Endothelial cell of umbilical vein (primary cell): ENCODE data around the gene LRP1. TPM values are rescaled to one million over a fixed set of nuclear protein-coding genes. Genes with fewer than 3 reads are reported as not detected.

Experiments
- BruUV-seq: library from RNA; stranded (reverse); fragments of 400-500 nt; replicated peaks from 2 replicates; lab custom pipeline; 2021; lab: Mats Ljungman, UMichigan
- CTCF ChIA-PET: fragments of 300-600, 350-600 bp; sonication (Branson Sonifier 250); formaldehyde crosslinking; loops from one replicate; lab custom pipeline; 2021; ENCODE audit warnings: antibody characterized with exemption, inconsistent platforms; lab: Charles Lee
- POLR2A ChIA-PET: fragments of 300-600, 350-600 bp; sonication (Branson Sonifier 250); formaldehyde crosslinking; loops from one replicate; lab custom pipeline; 2021; ENCODE audit warnings: antibody characterized with exemption, inconsistent platforms; lab: Charles Lee
- DNase-seq: peaks from one replicate; pipeline ENCODE4 v3.0.0-alpha.2; 2011; ENCODE audit warnings: low read depth, low spot score
- FAIRE-seq: peaks from 2 replicates; lab custom pipeline; 2011; peaks lifted over from hg19 to GRCh38; lab: Jason Lieb, UNC
- H2AFZ ChIP-seq: 2 replicates; pipeline ENCODE4 v1.6.0; 2012; ENCODE audit warnings: low read depth, low read length, control low read depth, inconsistent platforms
- H3K27ac ChIP-seq: 2 replicates; pipeline ENCODE4 v1.5.1; 2011; ENCODE audit warnings: low read depth, mild to moderate bottlenecking, control low read depth, low read length, moderate library complexity; ENCODE audit not compliant: insufficient read depth
- H3K27me3 ChIP-seq, 2 experiments: 2 replicates each; pipeline versions ENCODE4 v1.6.0 to v1.6.1; 2011; ENCODE audit warnings: low read length in 2 of 2, mixed read lengths in 1 of 2; ENCODE audit not compliant: control insufficient read depth in 2 of 2, insufficient read depth in 2 of 2
- H3K36me3 ChIP-seq, 2 experiments: 2 replicates in 1 of 2; 3 replicates in 1 of 2; pipeline ENCODE4 v1.5.1; 2011; ENCODE audit warnings: low read length in 2 of 2, mild to moderate bottlenecking in 1 of 2, moderate library complexity in 1 of 2; ENCODE audit not compliant: control insufficient read depth in 2 of 2, insufficient read depth in 2 of 2; ENCODE audit errors: extremely low read depth in 1 of 2
- H3K4me1 ChIP-seq: 3 replicates; pipeline ENCODE4 v1.5.1; 2011; ENCODE audit warnings: mild to moderate bottlenecking, low read length; ENCODE audit not compliant: control insufficient read depth, insufficient read depth; ENCODE audit errors: extremely low read depth
- H3K4me2 ChIP-seq: 2 replicates; pipeline ENCODE4 v1.6.1; 2011; ENCODE audit warnings: low read length, control low read depth, mixed read lengths; ENCODE audit not compliant: insufficient read depth
- H3K4me3 ChIP-seq, 3 experiments: fragments of 200-600 bp in 1 of 3; sonication (generic), shearing (Covaris generic) in 1 of 3; replicated peaks in 1 of 3; 2 replicates each; pipeline ENCODE4 v1.5.1; 2011 to 2016; ENCODE audit warnings: control low read depth in 3 of 3, low read length in 3 of 3, mild to moderate bottlenecking in 2 of 3, inconsistent platforms in 1 of 3, low read depth in 1 of 3, moderate library complexity in 1 of 3; ENCODE audit not compliant: insufficient read depth in 1 of 3
- H3K79me2 ChIP-seq: 2 replicates; pipeline ENCODE4 v1.6.0; 2012; ENCODE audit warnings: low read length, inconsistent platforms; ENCODE audit not compliant: control insufficient read depth, insufficient read depth
- H3K9ac ChIP-seq: replicated peaks from 2 replicates; pipeline ENCODE3; 2011; ENCODE audit warnings: low read length, control low read depth; ENCODE audit not compliant: insufficient read depth; ENCODE audit errors: extremely low read depth
- H3K9me1 ChIP-seq: replicated peaks from 3 replicates; pipeline ENCODE4 v1.6.0; 2011; ENCODE audit warnings: mild to moderate bottlenecking, low read length; ENCODE audit not compliant: control insufficient read depth, insufficient read depth; ENCODE audit errors: extremely low read depth
- H3K9me3 ChIP-seq: replicated peaks from 2 replicates; pipeline ENCODE4 v1.5.1; 2012; ENCODE audit warnings: low read length, inconsistent platforms; ENCODE audit not compliant: control insufficient read depth, insufficient read depth
- H4K20me1 ChIP-seq: replicated peaks from 2 replicates; pipeline ENCODE3; 2011; ENCODE audit warnings: mild to moderate bottlenecking, low read length; ENCODE audit not compliant: control insufficient read depth, insufficient read depth; ENCODE audit errors: extremely low read depth
- CTCF ChIP-seq, 2 donors: IDR thresholded peaks; 1 replicate in 1 of 2; 2 replicates in 1 of 2; pipeline ENCODE4 v1.5.1; 2011; ENCODE audit warnings: low read length in 2 of 2, mild to moderate bottlenecking in 2 of 2, moderate library complexity in 2 of 2, control low read depth in 1 of 2, inconsistent platforms in 1 of 2, low read depth in 1 of 2; ENCODE audit not compliant: insufficient read depth in 1 of 2; ENCODE audit errors: extremely low read depth in 1 of 2
- EZH2 ChIP-seq: IDR thresholded peaks from 2 replicates; pipeline ENCODE4 v1.6.1; 2012; ENCODE audit warnings: borderline replicate concordance, low read depth, mild to moderate bottlenecking, moderate library complexity, low read length, inconsistent platforms; ENCODE audit not compliant: severe bottlenecking
- FOS ChIP-seq: IDR thresholded peaks from 2 replicates; pipeline ENCODE4 v1.6.1; 2011; ENCODE audit warnings: mild to moderate bottlenecking, low read length, moderate library complexity, borderline replicate concordance; ENCODE audit not compliant: insufficient read depth
- GATA2 ChIP-seq: IDR thresholded peaks from 2 replicates; pipeline ENCODE4 v1.7.0; 2011; ENCODE audit warnings: low read depth, mild to moderate bottlenecking, moderate library complexity, mixed read lengths, low read length; ENCODE audit not compliant: insufficient read length, insufficient read depth
- JUN ChIP-seq: IDR thresholded peaks from 2 replicates; pipeline ENCODE4 v1.6.1; 2011; ENCODE audit warnings: borderline replicate concordance, low read depth; ENCODE audit not compliant: insufficient read length, insufficient read depth
- MAX ChIP-seq: IDR thresholded peaks from 2 replicates; pipeline ENCODE4 v1.6.1; 2011; ENCODE audit not compliant: insufficient read depth, insufficient read length
- MYC ChIP-seq: IDR thresholded peaks from one replicate; pipeline ENCODE4 v1.6.1; 2011; ENCODE audit warnings: mild to moderate bottlenecking, low read depth, low read length
- POLR2A ChIP-seq: IDR thresholded peaks from 2 replicates; pipeline ENCODE4 v1.6.1; 2012; ENCODE audit warnings: low read depth, mild to moderate bottlenecking, control low read depth, low read length
- POLR2AphosphoS5 ChIP-seq: IDR thresholded peaks from 2 replicates; pipeline ENCODE4 v1.6.1; 2012; ENCODE audit warnings: low read depth, mild to moderate bottlenecking, control low read depth, low read length, moderate library complexity; ENCODE audit not compliant: insufficient read depth
- dilution Hi-C: fragments of 300-500 bp; cut with MboI; formaldehyde crosslinking; loops from one replicate; pipeline ENCODE4 v1.15.0; 2019; ENCODE audit warnings: low sequenced_read_pairs; ENCODE audit not compliant: extremely low pct_ligation_motif_present
- intact Hi-C: fragments of 100-400 bp; cut with micrococcal nuclease; formaldehyde crosslinking; loops from one replicate; pipeline ENCODE4 v1.10.0; 2022
- polyA plus RNA-seq, 4 experiments: library from polyadenylated mRNA; depleted of rRNA in 3 of 4; stranded (reverse) in 3 of 4; unstranded in 1 of 4; fragments of >200 nt; gene quantifications; 2 replicates each; pipeline versions ENCODE4 v1.2.1 to v1.2.3, GENCODE V29; 2011 to 2012; ENCODE audit warnings: missing spikeins in 1 of 4
- total RNA-seq: library from RNA; stranded (reverse); gene quantifications from 2 replicates; pipeline ENCODE4 v1.2.3, GENCODE V29; 2021

Gene LRP1
- total and polyA plus RNA-seq, 2 donors (not counting 3 experiments of a cell fraction or from before 2014, with no cell fraction given), result 1.6 to 4.6 TPM

DNA sequence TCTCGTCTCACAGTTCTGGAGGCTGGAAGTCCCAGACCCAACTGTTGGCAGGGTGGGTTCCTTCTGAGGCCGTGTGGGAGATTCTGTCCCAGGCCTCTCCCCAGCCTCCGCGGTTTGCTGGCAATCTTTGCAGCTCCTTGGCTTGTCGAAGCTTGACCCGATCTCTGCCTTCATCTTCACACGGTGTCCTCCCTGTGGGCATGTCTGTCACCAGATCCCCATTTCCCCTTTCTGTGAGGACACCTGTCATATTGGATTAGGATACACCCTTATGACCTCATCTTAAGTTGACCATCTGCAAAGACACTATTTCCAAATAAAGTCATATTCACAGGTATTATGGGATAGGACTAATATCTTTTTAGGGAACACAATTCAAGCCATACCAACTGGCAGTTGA lies 41.7 kb downstream of the LRP1 start:
- Histone ChIP-seq H3K4me2 (no peak overlapping the region), H3K79me2 (no peaks in the 10 kb centered on the region), H3K9ac (no peak overlapping the region), H3K9me3 (no peaks in the 10 kb centered on the region), H3K36me3 (no peaks in the 10 kb centered on the region), H3K27me3 (no peaks in the 10 kb centered on the region), H2AFZ (no peak overlapping the region), H3K9me1 (no peaks in the 10 kb centered on the region), H3K4me3 (no peak overlapping the region), H3K4me1 (no peaks in the 10 kb centered on the region), H3K27ac (no peak overlapping the region), H4K20me1 (no peaks in the 10 kb centered on the region)
- ChIA-PET CTCF (interaction anchor here (1.0 to 13.0 kb wide), 4 partner anchors 16 to 101 kb away, joined by 3 to 429 read pairs (median 56); partner anchors contain the start of gene LRP1), POLR2A (interaction anchor here (0.6 kb wide), 1 partner anchor 42 kb away, joined by 3 read pairs; the partner anchor contains the start of gene LRP1)
- BruUV-seq, result no TSS peak
- FAIRE-seq, result no peak
- dilution Hi-C loops (loop anchor here (5.0 kb wide), 1 partner anchor 48 kb away; no protein-coding TSS in a partner anchor), intact Hi-C loops (no loop called here)
- DNase-seq, result no peak
- no peak for TF ChIP-seq GATA2
- TF ChIP-seq POLR2AphosphoS5, result no peak
- TF ChIP-seq CTCF (IDR thresholded peaks at IDR 0.05; ENCODE audit: extremely low read depth in 1 of 2, insufficient read depth in 1 of 2, low read depth in 1 of 2, low read length in 2 of 2), result no peak
- TF ChIP-seq FOS, result no peak
- TF ChIP-seq MYC, result no peak
- TF ChIP-seq JUN, result no peak
- no peak for TF ChIP-seq EZH2
- TF ChIP-seq MAX, result no peak
- no peak for TF ChIP-seq POLR2A
